Activated naive CD8-positive, alpha-beta T cell treated with anti-CD3 and anti-CD28 coated beads for 36 hours (primary cell): ENCODE data around the gene CENPM. TPM values are rescaled to one million over a fixed set of nuclear protein-coding genes. Genes with fewer than 3 reads are reported as not detected.
"Not testable (repeated sequence)": the region's sequence is repeated elsewhere in the genome, so short reads cannot be mapped to it uniquely, and the experiment has no call there.

Source experiments
- DNase-seq: peaks from one replicate; pipeline ENCODE4 v3.0.0; 2021
- H3K27ac Mint-ChIP-seq: one replicate; pipeline ENCODE4 v1.8.0; 2022; ENCODE audit warnings: mild to moderate bottlenecking, moderate library complexity, mixed read lengths
- H3K27me3 Mint-ChIP-seq: one replicate; pipeline ENCODE4 v1.8.0; 2022; ENCODE audit warnings: mild to moderate bottlenecking, mixed read lengths
- H3K36me3 Mint-ChIP-seq: one replicate; pipeline ENCODE4 v1.8.0; 2021; ENCODE audit warnings: mild to moderate bottlenecking, mixed read lengths
- H3K4me1 Mint-ChIP-seq: one replicate; pipeline ENCODE4 v1.8.0; 2021; ENCODE audit warnings: mixed read lengths
- H3K4me3 Mint-ChIP-seq: one replicate; pipeline ENCODE4 v1.8.0; 2022; ENCODE audit warnings: mild to moderate bottlenecking, moderate library complexity, mixed read lengths
- H3K9me3 Mint-ChIP-seq: one replicate; pipeline ENCODE4 v1.8.0; 2022; ENCODE audit warnings: mixed read lengths
- total RNA-seq, 2 experiments: library from RNA; stranded (reverse); gene quantifications; one replicate each; pipeline ENCODE4 v1.2.3, GENCODE V29; 2021

The CENPM gene
- total RNA-seq, 2 experiments from 2014 or later, result 70.5 to 76.5 TPM

DNA sequence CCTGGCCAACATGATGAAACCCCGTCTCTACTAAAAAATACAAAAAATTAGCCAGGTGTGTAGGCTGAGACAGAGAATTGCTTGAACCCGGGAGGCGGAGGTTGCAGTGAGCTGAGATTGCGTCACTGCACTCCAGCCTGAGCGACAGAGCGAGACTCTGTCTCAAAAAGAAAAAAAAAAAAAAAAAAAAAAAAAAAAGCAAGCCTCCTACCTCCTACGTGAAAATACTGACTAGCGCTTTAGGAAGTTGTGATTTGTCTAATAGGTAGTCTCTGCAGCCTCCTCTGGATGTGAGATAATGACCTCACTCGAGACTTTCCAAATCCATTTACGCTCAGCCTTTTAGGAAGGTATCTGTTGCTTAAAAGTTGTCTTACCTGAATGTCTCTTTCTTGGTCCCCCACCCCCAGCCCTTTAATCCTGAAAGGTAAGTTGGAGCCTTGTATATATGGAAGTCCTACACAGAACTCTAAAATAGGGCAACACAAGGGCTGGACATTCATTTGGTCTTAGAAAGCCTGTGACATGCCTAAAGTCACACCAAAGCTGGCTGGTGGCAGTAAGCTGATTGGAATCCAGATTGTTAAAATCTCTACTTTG is 27.8 kb upstream of the CENPM start:
- H3K4me3 Mint-ChIP-seq, result no peak overlapping the region
- DNase-seq, result no peak
- peaks cover 1% of the 10 kb centered on the region for H3K36me3 Mint-ChIP-seq
- peaks cover 6% of the 10 kb centered on the region for H3K4me1 Mint-ChIP-seq
- H3K9me3 Mint-ChIP-seq, result no peaks in the 10 kb centered on the region
- H3K27ac Mint-ChIP-seq, result no peak overlapping the region
- H3K27me3 Mint-ChIP-seq, result peaks cover 61% of the 10 kb centered on the region

- no peaks in the 10 kb centered on the region for H3K9me3 Mint-ChIP-seq
- no peak for DNase-seq
- H3K4me3 Mint-ChIP-seq, result no peak overlapping the region
- H3K27me3 Mint-ChIP-seq, result peaks cover 37% of the 10 kb centered on the region
- H3K4me1 Mint-ChIP-seq, result peaks cover 10% of the 10 kb centered on the region
- H3K27ac Mint-ChIP-seq, result no peak overlapping the region
- peaks cover 1% of the 10 kb centered on the region for H3K36me3 Mint-ChIP-seq
These were observed 24.5 kb upstream of the CENPM start for GRCh38 chr22:41971431-41971830.

DNA sequence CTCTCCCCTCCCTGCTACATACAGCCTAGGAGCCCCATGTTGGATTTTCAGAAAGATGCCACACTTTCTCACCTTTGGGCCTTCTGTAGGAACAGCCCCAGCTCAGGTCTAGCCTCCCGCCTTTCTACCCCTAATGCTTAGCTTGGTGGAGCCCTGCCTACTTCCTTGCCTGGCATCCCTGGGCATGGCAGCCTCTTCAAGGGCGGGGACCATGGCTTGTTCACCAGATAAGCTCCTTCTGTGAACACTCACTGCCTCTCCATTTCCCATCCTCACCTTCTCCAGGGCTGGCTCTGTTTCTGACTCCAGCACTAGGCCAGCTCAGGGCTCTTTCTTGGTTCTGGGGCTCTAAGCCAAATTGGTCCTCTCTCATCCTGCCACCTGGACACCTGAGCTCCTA is 23.6 kb upstream of the CENPM start:
- H3K36me3 Mint-ChIP-seq, result no peaks in the 10 kb centered on the region
- H3K4me1 Mint-ChIP-seq, result peaks cover 3% of the 10 kb centered on the region
- peaks cover 29% of the 10 kb centered on the region for H3K27me3 Mint-ChIP-seq
- H3K4me3 Mint-ChIP-seq, result no peak overlapping the region
- DNase-seq, result no peak
- H3K9me3 Mint-ChIP-seq, result no peaks in the 10 kb centered on the region
- no peak overlapping the region for H3K27ac Mint-ChIP-seq

GRCh38 chr22:41969110-41969646 is 22.2 kb upstream of the CENPM start, which contains the start of gene SEPTIN3:
TSS of gene SEPTIN3 (plus strand) at chr22:41969443. CDS start at chr22:41971493, 2,050 bp downstream.
- DNase-seq, result no peak
- Mint-ChIP-seq H3K27me3 (peaks cover 15% of the 10 kb centered on the region), H3K36me3 (no peaks in the 10 kb centered on the region), H3K4me3 (no peak within 1 kb of the TSS), H3K4me1 (peaks cover 3% of the 10 kb centered on the region), H3K27ac (no peak within 1 kb of the TSS), H3K9me3 (no peaks in the 10 kb centered on the region)

GRCh38 chr22:41968601-41969000 is 21.6 kb upstream of the CENPM start:
- Mint-ChIP-seq H3K27ac (no peak overlapping the region), H3K4me3 (no peak overlapping the region), H3K27me3 (peaks cover 12% of the 10 kb centered on the region), H3K36me3 (no peaks in the 10 kb centered on the region), H3K9me3 (no peaks in the 10 kb centered on the region), H3K4me1 (peaks cover 3% of the 10 kb centered on the region)
- DNase-seq, result no peak

DNA sequence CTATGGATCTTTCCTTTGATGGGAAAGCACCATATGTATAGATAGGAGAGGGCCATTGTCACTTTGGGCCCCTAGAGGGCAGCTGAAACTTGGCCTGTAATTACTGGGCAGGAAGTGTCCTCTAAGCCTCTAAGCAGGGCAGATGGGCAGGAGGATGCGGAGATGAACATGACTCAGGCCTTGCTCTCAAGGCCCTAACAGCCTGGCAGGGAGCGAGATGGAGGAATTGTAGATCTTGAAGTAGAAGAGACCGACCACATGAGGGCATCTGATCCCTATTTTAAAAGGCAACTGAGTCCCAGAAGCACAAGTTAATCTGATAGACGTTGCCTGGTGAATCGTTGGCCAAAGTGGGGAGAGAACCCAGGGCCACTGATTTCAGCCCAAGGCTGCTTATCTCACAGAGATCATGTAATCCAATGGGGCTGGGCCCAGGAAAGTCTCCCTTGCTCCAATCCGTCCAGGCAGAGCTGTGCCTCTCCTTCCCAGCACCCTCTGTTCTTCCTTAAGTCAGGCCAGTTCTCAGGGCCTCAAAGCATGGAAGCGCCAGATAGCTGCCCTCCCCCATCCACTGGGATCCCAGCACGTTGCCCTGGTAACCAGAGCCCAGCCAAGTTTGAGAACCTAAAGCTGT is 19.8 kb upstream of the CENPM start:
- peaks cover 3% of the 10 kb centered on the region for H3K4me1 Mint-ChIP-seq
- no peaks in the 10 kb centered on the region for H3K36me3 Mint-ChIP-seq
- no peak overlapping the region for H3K4me3 Mint-ChIP-seq
- peak; percentile 19 for DNase-seq
- H3K9me3 Mint-ChIP-seq, result no peaks in the 10 kb centered on the region
- peaks cover 3% of the 10 kb centered on the region for H3K27me3 Mint-ChIP-seq
- no peak overlapping the region for H3K27ac Mint-ChIP-seq

- H3K36me3 Mint-ChIP-seq, result no peaks in the 10 kb centered on the region
- H3K9me3 Mint-ChIP-seq, result no peaks in the 10 kb centered on the region
- peaks cover 3% of the 10 kb centered on the region for H3K27me3 Mint-ChIP-seq
- H3K4me3 Mint-ChIP-seq, result no peak overlapping the region
- H3K27ac Mint-ChIP-seq, result no peak overlapping the region
- DNase-seq, result no peak
- peaks cover 3% of the 10 kb centered on the region for H3K4me1 Mint-ChIP-seq
These were observed 19.3 kb upstream of the CENPM start for GRCh38 chr22:41966225-41966606.

DNA sequence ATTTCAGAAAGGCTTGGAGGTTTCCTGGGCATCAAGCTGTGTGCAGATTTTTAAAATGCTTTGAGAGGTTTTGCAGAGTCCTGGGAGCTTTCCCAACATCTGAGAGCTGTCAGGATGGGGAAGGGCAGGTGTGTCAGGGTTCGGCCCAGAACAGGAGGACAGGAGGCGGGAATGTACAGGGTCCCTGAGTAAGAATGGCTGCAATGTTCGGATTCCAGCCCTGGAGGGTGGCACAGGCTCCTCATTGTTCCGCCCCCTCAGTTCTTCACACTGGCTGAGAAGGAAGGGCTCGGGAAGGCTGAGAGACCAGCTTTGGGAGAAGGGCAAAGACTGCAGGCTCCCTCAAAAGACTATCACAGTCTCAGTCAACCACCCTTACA is 17.1 kb upstream of the CENPM start:
- Mint-ChIP-seq H3K36me3 (no peaks in the 10 kb centered on the region), H3K9me3 (no peaks in the 10 kb centered on the region), H3K27ac (no peak overlapping the region), H3K4me3 (no peak overlapping the region), H3K4me1 (peaks cover 3% of the 10 kb centered on the region), H3K27me3 (peaks cover 4% of the 10 kb centered on the region)
- DNase-seq, result no peak

DNA sequence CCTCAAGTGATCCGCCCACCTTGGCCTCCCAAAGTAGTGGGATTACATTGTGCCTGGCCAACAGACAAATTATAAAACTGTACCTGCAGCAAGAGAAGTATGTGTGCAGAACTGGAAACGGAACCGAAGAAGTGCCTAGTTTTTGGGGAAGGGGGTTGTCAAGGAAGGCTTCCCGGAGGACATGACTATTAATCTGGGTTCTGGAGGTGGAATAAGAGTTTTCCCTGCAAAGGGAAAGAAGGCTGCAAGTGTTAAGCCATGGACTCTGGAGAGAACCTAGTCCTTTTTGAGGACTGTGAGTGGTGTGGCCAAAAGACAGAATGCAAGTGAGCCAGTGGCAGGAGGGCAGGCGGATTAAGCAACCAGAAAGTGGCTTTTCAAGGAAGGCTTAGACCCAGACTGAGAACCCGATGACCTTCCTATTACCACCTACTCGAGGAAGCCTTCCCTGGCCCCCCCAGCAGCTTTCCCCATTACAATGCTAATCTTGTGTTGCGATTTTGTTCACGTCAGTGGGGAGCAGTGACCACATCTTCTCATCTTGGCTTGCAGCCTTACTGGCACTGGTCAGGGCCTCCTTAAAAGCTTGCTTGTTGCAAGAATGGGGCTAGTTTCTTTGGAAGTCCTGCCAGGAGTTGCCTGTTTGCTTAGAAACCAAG is 16.6 kb upstream of the CENPM start:
- peaks cover 3% of the 10 kb centered on the region for H3K4me1 Mint-ChIP-seq
- no peak for DNase-seq
- no peaks in the 10 kb centered on the region for H3K9me3 Mint-ChIP-seq
- no peak overlapping the region for H3K27ac Mint-ChIP-seq
- peaks cover 8% of the 10 kb centered on the region for H3K27me3 Mint-ChIP-seq
- H3K36me3 Mint-ChIP-seq, result no peaks in the 10 kb centered on the region
- H3K4me3 Mint-ChIP-seq, result no peak overlapping the region

- no peaks in the 10 kb centered on the region for H3K9me3 Mint-ChIP-seq
- peaks cover 4% of the 10 kb centered on the region for H3K4me1 Mint-ChIP-seq
- H3K27me3 Mint-ChIP-seq, result peaks cover 13% of the 10 kb centered on the region
- peaks cover 2% of the 10 kb centered on the region for H3K36me3 Mint-ChIP-seq
- no peak overlapping the region for H3K4me3 Mint-ChIP-seq
- no peak overlapping the region for H3K27ac Mint-ChIP-seq
- no peak for DNase-seq
These were observed 11.1 kb upstream of the CENPM start for GRCh38 chr22:41957941-41958556.

- no peak overlapping the region for H3K4me3 Mint-ChIP-seq
- H3K27ac Mint-ChIP-seq, result no peak overlapping the region
- no peaks in the 10 kb centered on the region for H3K27me3 Mint-ChIP-seq
- DNase-seq, result no peak
- H3K36me3 Mint-ChIP-seq, result peaks cover 4% of the 10 kb centered on the region
- H3K4me1 Mint-ChIP-seq, result peaks cover 24% of the 10 kb centered on the region
- H3K9me3 Mint-ChIP-seq, result no peaks in the 10 kb centered on the region
These were observed 5.8 kb upstream of the CENPM start for GRCh38 chr22:41952713-41953112.

DNA sequence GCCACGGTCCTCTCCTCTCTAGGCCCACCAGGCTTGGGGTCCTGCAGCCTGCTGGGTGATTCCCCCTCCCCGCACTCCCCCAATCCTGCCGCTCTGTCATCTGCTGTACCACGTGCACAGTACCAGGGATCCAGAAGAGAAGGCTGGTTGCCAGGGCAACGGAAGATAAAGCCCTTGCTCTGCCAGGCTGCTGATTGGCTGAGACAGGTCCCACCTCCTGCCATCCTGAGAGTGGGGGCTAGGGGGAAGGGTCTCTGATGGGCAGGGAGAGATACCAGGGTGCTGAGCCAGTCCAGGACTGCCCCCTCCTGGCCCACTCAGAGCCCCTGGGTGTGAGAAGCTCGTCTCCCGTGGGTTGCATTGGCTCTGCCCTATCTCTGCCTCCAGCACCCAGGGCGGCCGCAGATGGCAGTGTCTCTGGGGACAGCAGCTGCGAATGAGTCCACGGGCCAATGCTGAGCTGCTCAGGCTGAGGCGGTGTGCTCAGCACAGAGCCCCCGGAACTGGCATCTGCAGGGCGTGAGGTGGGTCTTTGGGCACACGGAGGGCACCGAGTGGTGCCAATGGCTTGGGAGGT is 5.0 kb upstream of the CENPM start, which contains the start of gene SMIM45:
SMIM45 (plus strand) TSS at position 253 of the 577 bp plus-strand sequence.
- no peak for DNase-seq
- H3K27me3 Mint-ChIP-seq, result no peaks in the 10 kb centered on the region
- no peaks in the 10 kb centered on the region for H3K9me3 Mint-ChIP-seq
- no peak within 1 kb of the TSS for H3K27ac Mint-ChIP-seq
- H3K36me3 Mint-ChIP-seq, result peaks cover 3% of the 10 kb centered on the region
- no peak within 1 kb of the TSS for H3K4me3 Mint-ChIP-seq
- peaks cover 27% of the 10 kb centered on the region for H3K4me1 Mint-ChIP-seq

DNA sequence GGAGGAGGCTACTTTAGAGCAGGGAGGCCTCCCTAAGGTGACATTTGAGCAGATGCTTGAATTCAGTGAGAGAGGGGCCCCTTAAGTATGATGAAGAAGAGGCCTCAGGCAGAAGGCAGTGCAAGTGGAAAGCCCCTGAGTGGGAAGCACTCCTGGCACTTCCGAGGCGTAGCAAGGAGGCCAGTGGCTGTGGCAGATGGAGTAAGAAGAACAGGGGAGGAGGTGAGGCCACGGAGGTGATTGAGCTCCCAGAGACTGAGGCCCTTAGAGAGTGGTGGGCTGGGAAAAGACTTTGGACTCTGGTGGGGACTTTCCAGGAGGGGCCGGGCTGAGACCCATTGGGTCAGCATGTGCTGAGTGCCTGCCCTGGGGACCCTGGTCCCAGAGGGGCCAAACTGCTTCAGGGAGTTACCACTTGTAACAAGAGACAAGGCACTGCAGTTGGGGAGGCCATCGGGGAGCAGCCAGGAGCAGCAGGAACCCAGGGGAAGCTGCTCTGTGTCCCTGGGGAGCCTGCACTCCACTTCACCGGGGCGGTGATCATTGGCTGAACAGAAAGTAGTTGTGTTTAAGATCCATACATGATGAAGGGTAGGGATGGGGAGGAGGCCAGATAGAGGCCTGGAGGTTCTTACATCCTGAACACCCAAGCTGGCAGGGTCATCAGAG is 2.5 kb upstream of the CENPM start:
- H3K4me3 Mint-ChIP-seq, result peak overlapping the region; percentile 12
- H3K4me1 Mint-ChIP-seq, result peaks cover 37% of the 10 kb centered on the region
- no peak for DNase-seq
- H3K9me3 Mint-ChIP-seq, result no peaks in the 10 kb centered on the region
- no peaks in the 10 kb centered on the region for H3K27me3 Mint-ChIP-seq
- H3K36me3 Mint-ChIP-seq, result peaks cover 18% of the 10 kb centered on the region
- no peak overlapping the region for H3K27ac Mint-ChIP-seq

DNA sequence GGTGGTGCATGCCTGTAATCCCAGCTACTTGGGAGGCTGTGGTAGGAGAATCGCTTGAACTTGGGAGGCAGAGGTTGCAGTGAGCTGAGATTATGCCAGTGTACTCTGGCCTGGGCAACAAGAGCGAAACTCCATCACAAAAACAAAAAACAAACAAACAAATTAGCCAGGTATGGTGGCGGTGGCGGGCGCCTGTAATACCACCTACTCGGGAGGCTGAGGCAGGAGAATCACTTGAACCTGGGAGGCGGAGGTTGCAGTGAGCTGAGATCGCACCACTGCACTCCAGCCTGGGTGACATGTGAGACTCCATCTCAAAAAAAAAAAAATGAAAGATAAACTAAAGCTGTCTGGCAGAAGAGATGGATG is 2.0 kb upstream of the CENPM start:
- not testable (repeated sequence) for H3K27ac Mint-ChIP-seq, H3K9me3 Mint-ChIP-seq, H3K27me3 Mint-ChIP-seq, DNase-seq
- Mint-ChIP-seq H3K36me3 (peaks cover 22% of the 10 kb centered on the region), H3K4me3 (peak overlapping the region; percentile 30), H3K4me1 (peaks cover 39% of the 10 kb centered on the region)
